Epithelial cell of prostate (primary cell): ENCODE measurements around the gene C2orf81.
A peak's percentile ranks its signal among the peaks of the same experiment; 100 is the strongest.
"Not testable (repeated sequence)": the region's sequence is repeated elsewhere in the genome, so short reads cannot be mapped to it uniquely, and the experiment has no call there.

Experiments used
- DNase-seq: peaks from one replicate; pipeline ENCODE4 v3.0.0-alpha.2; 2011; ENCODE audit warnings: low read depth, low spot score
- H3K27ac ChIP-seq: fragments of 450-650 bp; 2 replicates; pipeline ENCODE4 v1.5.1; 2017; ENCODE audit warnings: mild to moderate bottlenecking

C2orf81 gene

DNA sequence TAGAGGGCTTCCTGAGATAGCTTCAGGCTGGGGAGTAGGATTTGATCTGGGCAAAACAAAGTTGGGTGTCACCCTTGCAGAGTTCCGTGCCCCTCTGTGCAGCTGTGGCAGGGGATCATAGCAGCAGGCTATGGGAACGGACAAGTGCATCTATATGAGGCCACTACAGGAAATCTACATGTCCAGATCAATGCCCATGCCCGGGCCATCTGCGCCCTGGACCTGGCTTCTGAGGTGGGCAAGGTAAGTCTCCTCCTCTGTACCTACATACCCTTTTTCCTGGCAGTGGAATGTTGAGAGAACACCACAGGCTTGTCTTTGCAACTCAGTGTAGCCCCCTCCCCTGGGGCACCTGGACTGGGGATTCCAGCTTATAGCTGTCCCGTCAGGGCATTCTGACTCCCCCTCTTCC lies 3.6 kb upstream of the C2orf81 start:
- no peak for DNase-seq
- peak overlapping the region; percentile 99 for H3K27ac ChIP-seq

DNA sequence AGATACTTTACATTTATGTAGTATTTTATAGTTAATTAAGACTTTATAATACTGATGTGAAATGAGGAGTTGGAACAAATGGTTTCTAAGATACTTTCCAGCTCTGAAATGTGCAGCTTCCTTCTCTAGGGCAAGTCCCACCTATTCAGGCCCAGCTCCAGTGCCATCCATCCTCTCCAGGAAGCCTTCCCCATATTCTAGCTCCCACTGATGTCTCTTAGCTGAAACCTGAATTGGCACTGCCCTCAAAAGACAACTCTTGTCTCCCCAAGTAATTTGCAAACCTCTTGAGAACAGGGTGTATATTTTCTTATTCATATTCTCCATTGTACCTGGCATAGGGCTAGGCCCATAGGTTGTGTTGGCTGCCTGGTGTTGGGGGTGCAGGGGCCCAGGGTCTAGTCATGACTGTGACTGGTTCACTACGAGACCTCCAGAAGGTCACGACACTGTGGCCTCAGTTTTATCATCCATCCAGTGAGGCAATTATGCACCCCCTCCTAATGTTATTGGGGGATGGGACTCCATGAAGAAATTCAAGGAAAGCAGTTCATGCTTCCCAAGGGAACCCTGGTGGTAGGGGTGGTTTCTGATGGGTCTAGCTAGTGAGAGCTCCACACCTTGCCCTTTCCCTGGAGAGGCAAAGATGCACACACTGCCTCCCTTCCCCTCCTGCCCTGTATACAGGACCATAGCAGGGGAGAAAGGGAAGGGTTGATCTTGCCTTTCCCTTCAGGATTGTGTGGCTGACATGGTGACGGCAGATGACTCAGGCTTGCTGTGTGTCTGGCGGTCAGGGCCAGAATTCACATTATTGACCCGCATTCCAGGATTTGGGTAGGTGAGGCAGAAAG lies 2.9 kb upstream of the C2orf81 start:
- no peak for DNase-seq
- peak overlapping the region; percentile 99 for H3K27ac ChIP-seq

DNA sequence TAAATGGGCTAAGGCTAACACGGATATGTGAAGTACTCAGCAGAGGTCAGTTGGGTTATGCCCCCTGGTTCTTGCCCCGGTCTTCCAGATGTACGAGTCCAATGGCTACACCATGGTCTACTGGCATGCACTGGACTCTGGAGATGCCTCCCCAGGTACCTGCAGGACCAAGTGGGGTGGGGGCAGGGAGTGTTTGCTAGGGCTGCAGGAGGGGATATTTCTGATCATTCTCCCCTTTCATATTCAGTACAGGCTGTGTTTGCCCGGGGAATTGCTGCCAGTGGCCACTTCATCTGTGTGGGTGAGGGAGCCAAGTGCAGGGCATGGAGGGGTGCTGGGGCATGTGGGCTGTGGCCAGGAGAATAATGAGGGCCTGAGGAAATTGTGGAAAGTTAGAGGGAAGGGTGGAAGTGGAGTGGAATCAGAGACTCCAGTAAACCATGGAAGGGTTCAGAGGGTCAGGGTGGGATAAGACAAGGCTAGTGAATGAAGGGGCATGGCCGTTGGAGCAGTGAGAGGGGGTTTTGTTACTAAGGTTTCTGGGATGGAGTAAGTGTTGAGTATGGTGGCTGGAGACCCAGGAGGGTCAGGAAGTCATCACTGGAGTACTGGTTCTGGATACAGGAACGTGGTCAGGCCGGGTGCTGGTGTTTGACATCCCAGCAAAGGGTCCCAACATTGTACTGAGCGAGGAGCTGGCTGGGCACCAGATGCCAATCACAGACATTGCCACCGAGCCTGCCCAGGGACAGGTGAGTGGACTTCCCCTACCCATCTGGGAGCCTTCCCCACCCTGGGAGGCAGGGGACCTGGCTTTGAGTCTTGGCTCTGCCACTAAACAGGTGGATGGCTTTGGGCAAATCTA lies 2.0 kb upstream of the C2orf81 start:
- peak overlapping the region; percentile 99 for H3K27ac ChIP-seq
- DNase-seq, result no peak

DNA sequence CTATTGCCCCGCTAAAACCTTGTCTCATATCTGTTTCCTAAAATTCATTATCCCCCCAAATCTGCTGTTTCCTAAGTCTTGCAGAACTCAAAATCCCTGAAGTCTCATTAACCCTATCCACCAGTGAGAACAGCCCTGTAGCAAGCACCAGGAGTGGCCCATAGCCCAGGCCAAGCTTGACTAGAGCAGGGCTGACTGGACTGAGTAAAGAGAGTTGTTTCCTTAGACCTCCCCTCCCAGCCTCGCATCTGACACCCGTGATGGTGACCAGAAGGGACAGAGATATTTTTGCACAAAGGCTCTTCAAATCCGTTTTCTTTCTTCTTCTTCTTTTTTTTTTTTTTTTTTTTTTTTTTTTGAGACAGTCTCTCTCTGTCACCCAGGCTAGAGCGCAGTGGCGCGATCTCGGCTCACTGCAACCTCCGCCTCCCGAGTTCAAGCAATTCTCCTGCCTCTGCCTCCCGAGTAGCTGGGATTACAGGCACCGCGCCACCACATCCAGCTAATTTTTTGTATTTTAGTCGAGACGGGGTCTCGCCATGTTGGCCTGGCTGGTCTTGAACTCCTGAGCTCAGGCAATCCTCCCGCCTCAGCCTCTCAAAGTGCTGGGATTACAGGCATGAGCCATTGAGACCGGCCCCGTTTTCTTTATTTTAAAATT lies 846 bp downstream of the C2orf81 start:
- not testable (repeated sequence) for DNase-seq
- peak overlapping the region; percentile 99 for H3K27ac ChIP-seq

DNA sequence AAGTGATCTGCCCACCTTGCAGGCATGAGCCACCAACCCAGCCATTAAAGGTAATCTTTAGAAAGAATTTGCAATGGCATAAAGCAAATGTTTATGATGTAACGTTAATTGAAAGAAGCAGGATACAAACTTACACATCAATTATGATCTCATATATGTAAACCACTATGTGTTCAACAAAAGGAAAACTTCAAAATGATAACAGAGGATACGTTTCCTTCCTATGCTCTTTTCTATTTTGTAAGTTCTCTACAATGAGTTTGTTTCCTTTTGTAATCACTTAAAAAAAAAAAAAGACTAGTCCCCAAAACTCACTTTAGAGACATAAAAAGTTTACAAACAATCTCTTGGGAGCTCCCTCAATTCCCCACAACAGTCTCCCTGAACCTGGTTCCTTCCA lies 1.4 kb downstream of the C2orf81 start:
- DNase-seq, result no peak
- no peak overlapping the region for H3K27ac ChIP-seq

DNA sequence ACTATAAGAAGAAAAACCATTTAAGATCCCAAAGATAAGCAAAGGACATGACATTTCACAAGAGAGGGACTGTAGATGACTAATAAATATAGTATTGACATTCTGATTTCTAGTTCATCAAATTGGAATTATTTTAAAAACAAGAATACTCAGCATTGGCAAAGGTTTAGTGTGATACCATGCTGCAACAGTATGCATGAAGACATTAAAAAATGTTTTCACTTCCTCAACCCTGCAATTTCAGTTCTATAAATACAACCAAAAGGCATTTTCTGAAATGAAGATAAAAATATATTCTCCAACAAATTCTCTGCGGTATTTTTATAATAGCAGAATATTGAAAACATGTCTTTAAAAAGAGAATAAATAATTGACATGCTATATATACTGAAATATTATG lies 2.1 kb downstream of the C2orf81 start:
- no peak overlapping the region for H3K27ac ChIP-seq
- no peak for DNase-seq

DNA sequence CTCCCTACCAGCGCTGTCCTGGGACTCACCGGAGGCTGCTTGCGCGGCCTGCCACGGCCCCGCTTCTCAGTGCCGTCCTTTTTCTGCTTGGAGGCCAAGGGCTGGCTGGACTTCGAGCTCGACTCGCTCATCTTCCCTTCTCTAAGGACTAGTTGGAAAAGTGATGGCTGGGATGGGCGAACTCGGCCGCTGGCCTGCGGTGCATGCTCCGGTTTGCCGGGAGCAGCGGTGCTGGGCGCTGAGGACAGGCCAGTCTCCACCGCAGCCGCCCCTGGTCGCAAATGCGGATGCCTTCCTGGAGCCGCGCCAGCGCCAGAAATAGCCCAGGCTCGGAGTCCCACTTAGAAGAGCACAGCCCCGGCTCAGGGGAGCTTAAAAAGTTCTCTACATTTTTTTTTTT lies 3.1 kb downstream of the C2orf81 start:
- DNase-seq, result no peak

DNA sequence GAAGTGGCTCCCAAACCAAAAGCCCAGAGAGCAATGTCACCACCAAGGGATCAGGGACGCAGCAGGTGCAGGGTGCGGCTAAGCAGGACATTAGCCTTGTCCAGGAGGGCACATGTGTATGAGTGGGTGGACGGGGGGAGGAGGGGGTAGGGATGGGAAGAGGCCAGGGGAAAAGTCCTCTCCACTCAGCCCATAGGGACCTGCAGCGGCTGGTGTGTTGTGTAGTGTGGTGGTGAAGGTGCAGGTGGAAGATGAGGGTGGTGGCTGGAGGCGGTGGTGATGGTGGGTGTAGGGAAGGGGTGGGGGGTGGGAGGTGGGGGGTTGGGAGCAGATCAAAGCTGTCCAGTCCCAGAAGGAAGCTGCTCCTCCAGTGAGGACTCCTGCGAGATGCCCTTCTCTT lies 3.7 kb downstream of the C2orf81 start:
- no peak overlapping the region for H3K27ac ChIP-seq
- DNase-seq, result no peak

More for the DNA sequence above, 3.1 kb downstream of the C2orf81 start:
- no peak overlapping the region for H3K27ac ChIP-seq

DNA sequence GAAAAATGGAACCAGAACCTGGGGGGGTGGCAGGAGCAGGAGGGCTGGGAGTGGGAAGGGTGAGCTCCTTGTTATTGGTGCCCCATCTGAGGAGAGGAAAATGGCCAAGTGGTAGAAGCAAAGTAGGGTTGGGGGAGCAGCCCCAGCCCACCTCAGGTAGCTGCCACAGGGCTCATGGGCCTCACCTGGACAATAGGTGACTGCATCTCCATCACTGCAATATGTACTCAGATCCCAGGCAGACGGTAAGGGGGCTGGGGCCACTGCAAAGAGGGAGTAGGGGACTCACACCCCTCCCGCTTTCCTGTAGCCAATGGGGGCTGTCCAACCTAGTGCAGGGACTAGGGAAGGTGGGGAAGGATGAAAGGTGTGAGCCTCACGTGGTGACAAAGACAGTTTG lies 4.2 kb downstream of the C2orf81 start:
- H3K27ac ChIP-seq, result no peak overlapping the region
- no peak for DNase-seq

DNA sequence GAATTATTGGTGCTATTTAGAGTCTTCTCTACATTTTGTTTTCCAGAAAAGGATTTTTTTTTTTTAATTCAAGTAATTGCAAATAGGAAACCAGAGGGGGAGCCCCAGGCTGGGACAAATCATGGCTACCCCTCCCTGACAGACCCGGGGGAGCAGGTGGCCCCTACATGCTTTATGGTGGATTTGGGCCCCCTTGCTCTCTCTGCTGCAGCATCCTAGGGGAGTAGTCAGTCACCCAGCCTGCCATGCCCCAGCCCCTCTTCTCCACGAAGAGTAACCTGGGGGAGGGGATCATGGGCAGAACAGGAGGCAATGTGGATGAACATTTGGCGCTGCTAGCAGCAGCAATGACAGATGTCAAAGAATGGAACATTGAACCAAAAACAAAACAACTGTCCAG lies 4.6 kb downstream of the C2orf81 start:
- no peak overlapping the region for H3K27ac ChIP-seq
- DNase-seq, result no peak

DNA sequence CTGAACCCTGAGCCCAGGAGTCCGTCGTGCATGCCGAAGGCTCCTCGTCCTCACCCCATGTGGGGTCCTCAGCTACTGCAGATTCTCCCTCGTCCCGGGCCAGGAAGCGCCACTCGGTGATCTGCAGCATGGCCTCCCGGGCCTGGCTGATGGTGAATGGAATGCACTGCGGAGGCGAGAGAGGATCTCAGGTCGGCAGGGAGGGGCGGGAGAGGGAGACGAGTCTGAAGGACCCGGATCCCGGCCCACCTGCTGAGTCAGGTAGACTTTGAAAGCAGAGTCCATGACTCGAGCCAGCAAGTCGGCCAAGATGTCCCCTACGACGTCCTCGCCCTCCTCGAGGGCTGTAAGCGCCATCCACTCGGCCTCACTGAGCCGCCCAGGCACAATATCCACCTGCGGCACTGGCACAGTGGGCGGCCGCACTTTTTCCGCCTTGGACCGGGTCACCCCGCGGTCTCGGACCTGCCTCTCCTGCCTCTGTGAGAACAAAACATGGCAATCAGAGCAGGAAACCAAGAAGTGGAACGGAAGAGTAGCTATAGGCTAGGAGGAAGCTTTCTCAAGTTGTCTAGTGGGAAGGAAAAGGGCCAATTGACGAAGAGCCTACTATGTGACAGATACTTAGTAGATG lies 5.5 kb downstream of the C2orf81 start:
- DNase-seq, result no peak

DNA sequence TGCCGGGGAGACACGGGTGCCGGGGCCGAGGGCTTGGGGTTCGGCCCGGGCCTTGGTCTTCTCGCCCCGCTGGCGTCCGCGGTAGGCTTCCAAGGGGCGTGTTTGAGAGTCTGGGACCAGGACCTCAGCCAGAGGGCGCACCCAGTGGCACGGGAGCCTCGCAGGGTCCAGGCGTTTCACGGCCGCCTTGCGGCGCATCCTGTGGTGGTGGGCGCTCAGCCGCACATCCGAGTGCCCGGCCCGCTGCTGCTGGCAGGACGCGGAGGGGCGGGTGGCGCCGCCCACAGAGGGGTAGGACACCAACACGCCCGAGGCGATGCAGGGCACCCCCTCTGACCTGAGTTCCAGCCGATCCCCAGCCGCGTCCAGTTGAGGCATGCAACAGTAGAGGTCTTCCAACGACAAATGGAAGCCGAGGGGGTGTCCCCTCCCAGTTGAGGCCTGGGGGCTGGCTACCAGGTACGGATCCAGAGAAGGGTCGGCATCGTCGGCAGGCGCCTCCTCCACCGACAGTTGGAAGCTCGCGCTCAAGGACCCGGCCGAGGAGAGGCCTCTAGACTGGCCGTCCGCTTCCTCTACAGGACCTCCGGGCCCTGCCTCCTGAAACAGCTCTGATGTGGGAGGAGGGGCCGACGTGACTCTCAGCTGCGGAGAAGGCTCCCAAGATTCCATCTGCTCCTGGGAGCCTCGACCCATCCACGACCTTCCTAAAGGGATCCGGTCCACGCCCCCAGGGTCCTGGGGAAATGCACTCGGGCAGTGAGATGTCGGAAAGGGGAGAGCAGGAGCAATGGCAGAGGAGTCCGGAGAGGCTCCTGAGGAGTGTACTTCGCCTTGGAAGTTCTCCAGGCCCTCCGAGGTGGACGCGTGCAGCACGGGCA lies 6.3 kb downstream of the C2orf81 start:
- DNase-seq, result no peak
- no peak overlapping the region for H3K27ac ChIP-seq

More for the DNA sequence above, 5.5 kb downstream of the C2orf81 start:
- no peak overlapping the region for H3K27ac ChIP-seq

DNA sequence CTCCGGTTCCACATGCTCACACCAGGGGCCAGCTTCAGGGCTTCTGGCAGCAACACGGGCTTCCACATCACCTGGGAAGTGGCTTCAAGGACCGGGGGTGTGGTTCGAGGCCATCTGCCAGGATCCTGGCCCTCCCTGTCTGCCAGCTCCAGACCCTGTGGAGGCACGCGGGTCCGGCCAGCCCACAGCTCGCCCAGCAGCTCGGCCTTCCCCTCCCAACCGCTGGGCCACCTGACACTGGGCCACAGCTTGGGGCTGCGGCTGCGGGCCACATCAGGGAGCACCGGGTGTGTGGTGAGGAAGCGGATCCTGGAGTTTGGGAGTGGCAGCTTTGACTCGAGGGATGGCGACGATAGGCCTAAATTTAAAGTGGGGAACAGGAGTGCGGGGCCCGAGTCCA lies 7.0 kb downstream of the C2orf81 start:
- no peak for DNase-seq
- no peak overlapping the region for H3K27ac ChIP-seq

DNA sequence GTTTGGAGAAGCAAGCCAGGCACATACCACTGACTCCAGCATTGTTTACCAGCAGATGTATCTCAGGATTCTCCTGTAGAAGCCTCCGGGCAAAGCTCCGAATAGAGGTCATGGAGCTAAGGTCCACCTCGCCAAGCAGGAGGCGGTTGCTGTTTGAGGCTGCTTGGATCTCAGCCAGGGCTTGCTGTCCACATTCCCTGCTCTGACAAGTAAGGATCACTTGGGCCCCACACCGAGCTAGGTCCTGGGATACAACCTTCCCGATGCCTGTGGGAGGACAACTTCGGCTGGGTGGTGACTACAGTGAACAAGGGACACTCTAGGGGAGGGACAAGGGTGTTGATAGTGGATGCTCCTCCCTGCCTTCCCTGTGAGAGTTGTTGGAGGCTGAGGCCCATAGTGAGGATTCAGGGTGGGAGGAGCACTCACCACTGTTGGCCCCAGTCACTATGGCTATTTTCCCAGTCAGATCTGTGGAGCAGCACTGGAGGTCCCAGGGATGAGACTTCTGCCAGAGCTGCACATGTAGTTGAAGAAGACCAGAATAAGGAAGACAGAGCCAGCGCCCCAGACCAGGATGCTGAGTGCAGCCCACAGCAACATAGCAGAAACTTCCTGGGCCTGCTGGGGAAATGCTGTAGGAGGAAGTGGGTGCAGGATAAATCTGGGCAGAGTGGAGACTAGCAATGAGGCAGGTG lies 8.3 kb downstream of the C2orf81 start:
- no peak for DNase-seq
- no peak overlapping the region for H3K27ac ChIP-seq

DNA sequence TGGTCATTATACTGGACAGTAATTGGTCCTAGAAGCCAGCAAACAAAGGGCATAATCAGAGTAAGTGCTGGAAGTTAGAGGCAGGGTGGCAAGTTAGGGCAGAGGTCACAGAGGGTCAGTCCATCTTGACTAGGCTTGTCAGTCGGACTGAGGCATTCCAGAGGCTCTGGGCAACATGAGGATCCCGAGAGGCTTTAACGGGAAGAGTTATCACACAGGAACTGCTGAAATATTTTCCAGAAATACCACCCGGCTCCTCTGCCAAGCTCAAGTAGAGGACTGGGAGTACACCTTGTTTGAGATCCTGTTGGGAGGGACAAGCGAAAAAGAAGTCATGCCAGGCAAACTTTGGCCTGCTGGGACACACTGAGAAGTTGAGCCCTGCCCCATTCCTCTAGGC lies 13.7 kb downstream of the C2orf81 start:
- no peak overlapping the region for H3K27ac ChIP-seq
- no peak for DNase-seq

DNA sequence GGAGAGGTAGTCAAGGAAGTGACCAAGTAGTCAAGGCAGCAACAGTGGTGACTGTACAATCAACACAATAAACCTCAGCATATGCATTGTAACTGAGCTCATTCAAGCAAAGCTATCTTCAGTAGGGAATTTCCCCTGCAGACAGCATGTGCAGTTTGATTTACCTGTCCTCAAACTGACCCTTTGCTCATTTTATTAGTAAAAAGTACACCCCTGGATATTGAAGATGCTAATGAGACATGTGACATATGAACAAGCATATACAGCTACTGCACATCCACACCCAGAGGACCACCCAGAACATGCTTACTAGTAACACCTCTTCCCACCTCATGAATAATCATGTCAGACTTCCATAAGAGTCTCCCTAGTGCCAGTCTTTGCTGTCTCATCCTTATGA lies 15.4 kb downstream of the C2orf81 start:
- peak overlapping the region; percentile 49 for H3K27ac ChIP-seq

DNA sequence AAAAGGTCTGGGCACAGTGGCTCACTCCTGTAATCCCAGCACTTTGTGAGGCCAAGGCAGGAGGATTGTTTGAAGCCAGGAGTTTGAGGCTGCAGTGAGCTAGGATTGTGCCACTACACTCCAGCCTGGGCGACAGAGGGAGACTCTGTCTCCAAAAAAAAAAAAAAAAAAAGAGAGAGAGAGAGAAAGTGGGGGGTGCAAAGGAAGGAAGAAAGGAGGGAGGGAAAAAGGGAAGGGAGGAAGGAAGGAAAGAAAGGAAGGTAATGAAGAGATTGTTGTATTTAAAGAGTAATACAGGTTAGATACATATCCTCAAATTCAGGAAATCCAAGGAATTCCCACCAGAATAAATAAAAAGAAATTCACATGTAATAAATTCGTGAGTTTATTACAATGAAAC lies 19.5 kb downstream of the C2orf81 start:
- no peak for DNase-seq
- no peak overlapping the region for H3K27ac ChIP-seq

More for the DNA sequence above, 15.4 kb downstream of the C2orf81 start:
- peak; percentile 61 for DNase-seq

DNA sequence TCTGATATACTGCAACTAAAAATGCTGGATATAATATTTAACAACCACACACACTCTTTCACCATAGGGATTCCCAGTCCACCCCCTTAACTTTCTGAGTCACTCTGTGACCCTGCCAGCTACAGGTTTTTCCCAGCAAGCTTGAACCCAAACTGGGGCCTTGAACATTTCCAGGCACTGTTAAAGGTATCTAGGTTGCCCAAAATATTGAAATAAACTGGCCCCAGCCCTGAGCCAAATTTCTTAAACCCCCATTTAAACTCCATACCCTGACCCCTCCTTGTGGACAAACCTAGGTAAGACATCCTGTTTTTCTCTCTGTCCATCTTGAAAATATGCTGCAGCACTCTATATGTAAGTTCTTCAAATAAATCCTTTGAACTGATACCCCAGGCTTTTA lies 21.6 kb downstream of the C2orf81 start:
- DNase-seq, result no peak
- no peak overlapping the region for H3K27ac ChIP-seq

DNA sequence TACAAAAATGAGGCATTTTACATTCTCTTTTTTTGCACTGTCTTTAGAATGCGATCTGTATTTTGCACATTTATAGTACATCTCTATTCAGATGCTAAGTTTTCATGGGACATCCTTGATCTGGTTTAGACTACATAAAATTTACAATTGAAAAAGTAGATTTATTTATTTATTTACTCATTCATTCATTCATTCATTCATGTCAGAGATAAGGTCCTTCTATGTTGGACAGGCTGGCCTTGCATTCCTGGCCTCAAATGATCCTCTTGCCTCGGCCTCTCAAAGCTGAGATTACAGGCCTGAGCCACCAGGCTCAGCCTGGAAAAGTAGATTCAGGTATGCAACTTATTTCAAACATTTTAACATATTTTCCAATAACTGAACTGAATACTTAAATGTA lies 25.3 kb downstream of the C2orf81 start:
- no peak overlapping the region for H3K27ac ChIP-seq
- no peak for DNase-seq
